HK-2 (cell line): Measurements from ENCODE around the gene CELSR1.
"Not testable (repeated sequence)": the region's sequence is repeated elsewhere in the genome, so short reads cannot be mapped to it uniquely, and the experiment has no call there.

Source experiments
- DNase-seq: peaks from one replicate; pipeline ENCODE4 v3.0.0-alpha.2; 2018; ENCODE audit not compliant: unreplicated experiment

Gene CELSR1

GRCh38 chr22:46534901-46535630 is 2.4 kb downstream of the CELSR1 start:
- no peak for DNase-seq

- DNase-seq, result no peak
Observed at GRCh38 chr22:46534177-46534776, 3.1 kb downstream of the CELSR1 start.

- no peak for DNase-seq
Observed at GRCh38 chr22:46533070-46533833, 4.2 kb downstream of the CELSR1 start.

- no peak for DNase-seq
Observed at GRCh38 chr22:46532416-46532815, 5.0 kb downstream of the CELSR1 start.

GRCh38 chr22:46531581-46532175 is 5.7 kb downstream of the CELSR1 start:
- DNase-seq, result no peak

GRCh38 chr22:46528121-46528610 is 9.3 kb downstream of the CELSR1 start:
- DNase-seq, result peak; percentile 91

- DNase-seq, result no peak
Observed at GRCh38 chr22:46526244-46526839, 11.1 kb downstream of the CELSR1 start.

- DNase-seq, result no peak
Observed at GRCh38 chr22:46525389-46526243, 11.8 kb downstream of the CELSR1 start.

- DNase-seq, result no peak
Observed at GRCh38 chr22:46524203-46524740, 13.1 kb downstream of the CELSR1 start.

- DNase-seq, result no peak
Observed at GRCh38 chr22:46522797-46523196, 14.6 kb downstream of the CELSR1 start.

- DNase-seq, result no peak
Observed at GRCh38 chr22:46521994-46522393, 15.4 kb downstream of the CELSR1 start.

- DNase-seq, result no peak
Observed at GRCh38 chr22:46520880-46521279, 16.5 kb downstream of the CELSR1 start.

- no peak for DNase-seq
Observed at GRCh38 chr22:46519377-46519776, 18.0 kb downstream of the CELSR1 start.

GRCh38 chr22:46518542-46519325 is 18.7 kb downstream of the CELSR1 start:
- DNase-seq, result no peak

GRCh38 chr22:46518038-46518437 is 19.4 kb downstream of the CELSR1 start:
- DNase-seq, result no peak

GRCh38 chr22:46517255-46517761 is 20.1 kb downstream of the CELSR1 start:
- no peak for DNase-seq

GRCh38 chr22:46516638-46517037 is 20.8 kb downstream of the CELSR1 start:
- no peak for DNase-seq

GRCh38 chr22:46516112-46516487 is 21.3 kb downstream of the CELSR1 start:
- DNase-seq, result not testable (repeated sequence)
